ENCODE measurements around the gene RAMP2. TPM values are rescaled to one million over a fixed set of nuclear protein-coding genes. Genes with fewer than 3 reads are reported as not detected.
"Not testable (repeated sequence)": the region's sequence is repeated elsewhere in the genome, so short reads cannot be mapped to it uniquely, and the experiment has no call there.

The RAMP2 gene, protein sequence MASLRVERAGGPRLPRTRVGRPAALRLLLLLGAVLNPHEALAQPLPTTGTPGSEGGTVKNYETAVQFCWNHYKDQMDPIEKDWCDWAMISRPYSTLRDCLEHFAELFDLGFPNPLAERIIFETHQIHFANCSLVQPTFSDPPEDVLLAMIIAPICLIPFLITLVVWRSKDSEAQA
- polyA plus RNA-seq (ENCODE audit: low read depth in 6 of 6): not detected

DNA sequence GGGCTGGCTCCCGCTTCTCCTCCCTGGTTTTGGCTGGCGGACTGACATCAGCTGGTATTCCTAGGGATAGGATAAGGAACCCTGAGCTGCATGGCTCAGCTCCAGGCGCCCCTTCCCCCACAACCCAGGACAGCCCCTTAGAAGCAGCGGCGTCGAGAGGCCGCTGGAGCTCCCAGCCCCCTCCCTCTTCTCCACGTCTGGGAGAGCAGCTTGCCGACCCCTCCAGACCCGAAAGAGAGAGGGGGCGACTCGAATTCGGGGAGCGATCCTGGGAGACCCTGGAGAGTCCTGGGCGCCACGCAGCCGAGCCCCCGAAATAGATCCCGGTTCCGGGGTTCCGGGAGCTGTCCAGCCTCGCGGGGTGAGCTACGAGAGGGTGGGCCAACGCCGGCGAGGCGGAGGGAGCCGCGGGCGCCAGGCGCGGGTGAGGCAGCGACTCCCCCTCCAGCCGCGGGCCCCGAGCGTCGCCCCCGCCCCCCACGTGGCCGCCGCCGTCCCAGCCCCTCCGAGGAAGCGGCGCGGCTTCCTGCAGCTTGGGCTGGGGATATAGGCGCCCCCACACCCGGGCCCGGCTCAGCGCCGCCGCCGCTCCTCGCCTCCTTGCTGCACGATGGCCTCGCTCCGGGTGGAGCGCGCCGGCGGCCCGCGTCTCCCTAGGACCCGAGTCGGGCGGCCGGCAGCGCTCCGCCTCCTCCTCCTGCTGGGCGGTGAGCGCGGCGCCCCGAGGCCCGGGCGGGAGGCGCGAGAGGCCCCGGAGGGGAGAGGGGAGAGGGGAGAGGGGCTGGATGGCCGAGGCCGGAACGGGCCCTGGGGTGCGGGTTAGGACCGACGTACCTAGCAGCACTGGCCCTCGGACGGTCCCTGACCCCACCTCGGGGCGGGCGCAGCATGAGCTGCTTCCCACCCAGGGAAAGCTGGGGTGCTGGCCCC is at the start of gene RAMP2:
Gene RAMP2 (plus strand): TSS at position 576 of the 930 bp plus-strand sequence. CDS start 35 bp downstream, at position 611.
- no peaks in the 10 kb centered on the region for H3K36me3 Mint-ChIP-seq
- H3K4me3 Mint-ChIP-seq: peak within 1 kb of the TSS; percentile 66 to 86 (median 77)
- ATAC-seq (ENCODE audit: low read depth in 2 of 2) (peak; percentile 16 to 17), DNase-seq (no peak)
- peaks cover 27 to 74% (median 50%) of the 10 kb centered on the region in 3 donors for H3K27me3 Mint-ChIP-seq
- H3K9me3 Mint-ChIP-seq: no peaks in the 10 kb centered on the region
- peaks cover 18 to 24% (median 19%) of the 10 kb centered on the region in 3 donors for H3K4me1 Mint-ChIP-seq
- peak within 1 kb of the TSS in 3 of 6 donors; percentile 79 to 88 (median 81) for H3K27ac Mint-ChIP-seq

DNA sequence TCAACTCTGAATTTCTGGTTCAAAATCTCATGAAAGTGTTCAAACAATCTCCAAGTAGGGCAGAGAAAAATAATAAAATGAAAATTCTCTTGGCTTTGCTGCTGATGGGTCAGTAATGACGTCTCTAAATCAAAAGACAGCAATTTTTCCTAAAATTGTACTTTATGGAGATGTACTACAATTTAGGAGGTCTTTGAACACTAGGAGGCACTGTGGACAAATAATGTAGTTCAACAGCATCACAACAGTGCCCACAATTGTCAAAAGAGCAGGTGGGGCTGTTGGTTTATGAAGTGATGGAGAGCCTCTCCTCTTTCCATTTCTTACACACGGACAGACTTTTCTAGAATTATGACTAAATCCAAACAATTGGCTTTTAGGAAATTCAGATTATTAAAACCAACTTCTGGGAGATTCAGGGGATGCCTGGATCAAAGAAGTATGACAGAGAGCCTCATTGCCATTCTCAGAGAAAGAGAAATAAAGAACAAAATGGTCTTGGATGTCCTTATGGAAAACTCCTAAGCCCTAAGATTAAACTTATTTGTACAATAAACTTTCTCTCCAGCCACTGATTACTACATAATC is 39.9 kb upstream of the RAMP2 start:
- Mint-ChIP-seq H3K27me3 (no peaks in the 10 kb centered on the region), H3K9me3 (no peaks in the 10 kb centered on the region), H3K27ac (peak overlapping the region in 1 of 6 donors; percentile 19), H3K4me3 (no peak overlapping the region), H3K4me1 (peaks cover 0 to 8% (median 5%) of the 10 kb centered on the region in 3 donors), H3K36me3 (peaks cover 21 to 41% of the 10 kb centered on the region in 2 donors)
- peak; percentile 55 for DNase-seq
- ATAC-seq (ENCODE audit: low read depth in 2 of 2): peak; percentile 87 to 97

GRCh38 chr17:42723636-42724035 is 37.4 kb upstream of the RAMP2 start:
- H3K27me3 Mint-ChIP-seq: no peaks in the 10 kb centered on the region
- H3K9me3 Mint-ChIP-seq: no peaks in the 10 kb centered on the region
- H3K27ac Mint-ChIP-seq: peak overlapping the region in 1 of 6 donors; percentile 56
- peaks cover 0 to 5% (median under 1%) of the 10 kb centered on the region in 3 donors for H3K4me1 Mint-ChIP-seq
- DNase-seq (no peak), ATAC-seq (ENCODE audit: low read depth in 2 of 2) (no peak)
- H3K4me3 Mint-ChIP-seq: no peak overlapping the region
- H3K36me3 Mint-ChIP-seq: peaks cover 9 to 21% of the 10 kb centered on the region in 2 donors

GRCh38 chr17:42725143-42725542 is 35.9 kb upstream of the RAMP2 start:
- Mint-ChIP-seq H3K4me3 (no peak overlapping the region), H3K9me3 (no peaks in the 10 kb centered on the region), H3K4me1 (peaks cover 0 to 5% (median 0%) of the 10 kb centered on the region in 3 donors), H3K27me3 (no peaks in the 10 kb centered on the region), H3K36me3 (peaks cover 4 to 20% of the 10 kb centered on the region in 2 donors), H3K27ac (peak overlapping the region in 2 of 6 donors; percentile 47 to 63)
- no peak for ATAC-seq (ENCODE audit: low read depth in 2 of 2)
- no peak for DNase-seq

- DNase-seq (no peak), ATAC-seq (ENCODE audit: low read depth in 2 of 2) (no peak)
- Mint-ChIP-seq H3K4me1 (peaks cover 20 to 46% (median 29%) of the 10 kb centered on the region in 3 donors), H3K27me3 (no peaks in the 10 kb centered on the region), H3K9me3 (no peaks in the 10 kb centered on the region), H3K27ac (no peak overlapping the region), H3K4me3 (no peak overlapping the region), H3K36me3 (no peaks in the 10 kb centered on the region)
These were observed 20.3 kb upstream of the RAMP2 start for GRCh38 chr17:42740699-42741098.

- peak overlapping the region in 4 of 8 donors; percentile 12 to 95 (median 66) for H3K4me3 Mint-ChIP-seq
- H3K27ac Mint-ChIP-seq: peak overlapping the region in 1 of 6 donors; percentile 42
- DNase-seq; H3K36me3 Mint-ChIP-seq; ATAC-seq (ENCODE audit: low read depth in 2 of 2); H3K27me3 Mint-ChIP-seq; H3K9me3 Mint-ChIP-seq: not testable (repeated sequence)
- H3K4me1 Mint-ChIP-seq: peaks cover 20 to 39% (median 29%) of the 10 kb centered on the region in 3 donors
These were observed 18.1 kb upstream of the RAMP2 start for GRCh38 chr17:42742916-42743315.

GRCh38 chr17:42743595-42744282 is 17.3 kb upstream of the RAMP2 start:
- Mint-ChIP-seq H3K9me3 (no peaks in the 10 kb centered on the region), H3K4me1 (peaks cover 20 to 39% (median 29%) of the 10 kb centered on the region in 3 donors), H3K27me3 (peaks cover 4 to 12% (median 5%) of the 10 kb centered on the region in 3 donors), H3K36me3 (no peaks in the 10 kb centered on the region), H3K4me3 (peak overlapping the region; percentile 85 to 95 (median 91)), H3K27ac (peak overlapping the region in 5 of 6 donors; percentile 68 to 94 (median 91))
- ATAC-seq (ENCODE audit: low read depth in 2 of 2) (no peak), DNase-seq (no peak)

DNA sequence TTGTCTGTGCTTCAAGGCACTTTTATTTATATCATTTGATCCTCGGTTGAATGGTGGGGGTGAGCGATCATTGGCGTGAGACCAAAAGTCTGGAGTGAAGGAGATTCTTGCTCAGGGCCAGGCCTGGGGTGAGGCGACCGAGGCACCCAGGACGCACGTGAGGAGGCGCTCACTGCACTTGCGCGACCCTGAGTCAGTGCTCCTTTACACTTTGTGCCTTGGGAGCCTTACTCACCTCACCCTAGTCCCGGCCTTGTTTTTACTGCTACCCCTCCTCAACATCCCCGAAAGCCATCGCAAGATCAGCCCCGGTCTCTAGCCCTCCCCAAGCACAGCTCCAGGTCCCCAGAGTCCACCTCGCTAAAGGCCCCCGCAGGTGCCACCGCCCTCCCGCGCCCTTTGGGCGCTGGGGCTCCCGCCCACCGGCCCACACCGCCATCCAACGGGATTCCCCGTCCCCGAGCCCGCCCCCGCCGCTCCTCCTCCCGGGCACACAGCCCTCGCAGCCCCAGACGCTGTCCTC is 16.7 kb upstream of the RAMP2 start:
- H3K4me1 Mint-ChIP-seq: peaks cover 20 to 39% (median 29%) of the 10 kb centered on the region in 3 donors
- no peaks in the 10 kb centered on the region for H3K9me3 Mint-ChIP-seq
- DNase-seq (no peak), ATAC-seq (ENCODE audit: low read depth in 2 of 2) (peak; percentile 69 to 75)
- no peaks in the 10 kb centered on the region for H3K36me3 Mint-ChIP-seq
- H3K4me3 Mint-ChIP-seq: peak overlapping the region; percentile 85 to 95 (median 91)
- peak overlapping the region; percentile 84 to 94 (median 92) for H3K27ac Mint-ChIP-seq
- peaks cover 5 to 18% (median 9%) of the 10 kb centered on the region in 3 donors for H3K27me3 Mint-ChIP-seq

DNA sequence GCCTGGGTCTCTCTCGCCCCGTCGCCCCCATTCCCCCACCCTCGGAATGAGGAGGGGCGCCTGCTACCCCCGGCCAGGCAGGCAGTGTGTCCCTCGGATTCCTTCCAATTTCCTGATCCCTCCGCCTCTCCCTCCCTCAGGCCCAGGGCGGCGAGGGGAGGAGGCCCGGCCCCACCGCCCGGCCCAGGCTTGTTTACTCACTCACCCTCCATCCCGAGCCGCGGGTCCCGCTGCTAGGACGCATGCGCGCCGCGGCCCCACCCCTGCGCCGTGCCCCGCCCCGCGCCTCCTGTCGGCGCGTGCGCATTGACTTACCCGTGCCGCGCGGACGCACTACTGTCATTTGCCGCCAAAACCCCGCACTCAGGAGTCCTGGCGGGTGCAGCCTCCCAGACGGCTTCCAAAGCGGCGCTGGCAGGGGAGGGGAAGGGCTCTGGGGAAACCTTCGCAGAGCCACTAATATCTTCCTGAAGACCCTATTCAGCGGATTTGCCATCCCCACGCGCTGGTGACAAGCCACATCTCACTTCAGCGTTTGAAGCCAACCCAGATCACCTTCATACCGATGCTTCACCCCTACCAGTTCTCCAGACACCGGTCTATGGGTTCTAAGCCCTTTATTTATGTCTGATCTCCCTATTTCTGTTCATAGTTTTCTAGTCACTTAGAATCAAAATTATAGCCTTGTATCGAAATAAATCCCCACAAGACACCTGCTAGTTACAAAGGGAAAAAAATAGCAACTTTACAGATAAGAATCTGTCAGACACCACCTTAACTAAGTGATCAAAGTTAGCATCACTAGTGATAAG is 16.0 kb upstream of the RAMP2 start, which contains the start of gene EZH1:
Gene EZH1 (minus strand): TSS at position 235 of the 812 bp plus-strand sequence. CDS start 16,099 bp downstream, outside the sequence.
- H3K36me3 Mint-ChIP-seq: no peaks in the 10 kb centered on the region
- DNase-seq: peak; percentile 95
- H3K27ac Mint-ChIP-seq: peak within 1 kb of the TSS; percentile 84 to 94 (median 92)
- no peaks in the 10 kb centered on the region for H3K9me3 Mint-ChIP-seq
- H3K27me3 Mint-ChIP-seq: peaks cover 5 to 21% (median 9%) of the 10 kb centered on the region in 3 donors
- H3K4me1 Mint-ChIP-seq: peaks cover 20 to 39% (median 29%) of the 10 kb centered on the region in 3 donors
- peak; percentile 85 to 87 for ATAC-seq (ENCODE audit: low read depth in 2 of 2)
- H3K4me3 Mint-ChIP-seq: peak within 1 kb of the TSS; percentile 85 to 95 (median 91)

GRCh38 chr17:42748202-42748907 is 12.7 kb upstream of the RAMP2 start:
- H3K9me3 Mint-ChIP-seq: no peaks in the 10 kb centered on the region
- peak overlapping the region in 1 of 8 donors; percentile 53 for H3K4me3 Mint-ChIP-seq
- DNase-seq (no peak), ATAC-seq (ENCODE audit: low read depth in 2 of 2) (no peak)
- peaks cover 20 to 32% (median 21%) of the 10 kb centered on the region in 3 donors for H3K27me3 Mint-ChIP-seq
- no peaks in the 10 kb centered on the region for H3K36me3 Mint-ChIP-seq
- no peak overlapping the region for H3K27ac Mint-ChIP-seq
- H3K4me1 Mint-ChIP-seq: peaks cover 15 to 18% (median 17%) of the 10 kb centered on the region in 3 donors

All from naive B cell (primary cell).